ENCODE data around the gene HECW1.
"Not testable (repeated sequence)": the region's sequence is repeated elsewhere in the genome, so short reads cannot be mapped to it uniquely, and the experiment has no call there.

Gene HECW1

GRCh38 chr7:43112459-43112940, at the start of gene HECW1:
TSS of gene HECW1 (plus strand) at chr7:43112647. CDS start at chr7:43243906, 131,259 bp downstream.
- H3K4me3 ChIP-seq (replicated peaks; ENCODE audit: low read depth, low read length), result peak within 1 kb of the TSS; percentile 45
- DNase-seq (ENCODE audit: low read depth), result no peak
- no peak for TF ChIP-seq CTCF (IDR thresholded peaks at IDR 0.05; ENCODE audit: low read length, missing control alignments)

GRCh38 chr7:43071604-43072003, 40.8 kb upstream of the HECW1 start:
- DNase-seq (ENCODE audit: low read depth), result peak; percentile 22
- H3K4me3 ChIP-seq (replicated peaks; ENCODE audit: low read depth, low read length), result no peak overlapping the region
- peak; percentile 40 for TF ChIP-seq CTCF (IDR thresholded peaks at IDR 0.05; ENCODE audit: low read length, missing control alignments)

GRCh38 chr7:43072530-43072929, 39.9 kb upstream of the HECW1 start:
- TF ChIP-seq CTCF (IDR thresholded peaks at IDR 0.05; ENCODE audit: low read length, missing control alignments), result no peak
- DNase-seq (ENCODE audit: low read depth), result peak; percentile 51
- no peak overlapping the region for H3K4me3 ChIP-seq (replicated peaks; ENCODE audit: low read depth, low read length)

- not testable (repeated sequence) for H3K4me3 ChIP-seq (replicated peaks; ENCODE audit: low read depth, low read length); DNase-seq (ENCODE audit: low read depth)
Observed at GRCh38 chr7:43073811-43074210, 38.6 kb upstream of the HECW1 start.

- no peak overlapping the region for H3K4me3 ChIP-seq (replicated peaks; ENCODE audit: low read depth, low read length)
- TF ChIP-seq CTCF (IDR thresholded peaks at IDR 0.05; ENCODE audit: low read length, missing control alignments), result no peak
- peak; percentile 5 for DNase-seq (ENCODE audit: low read depth)
Observed at GRCh38 chr7:43076189-43076605, 36.2 kb upstream of the HECW1 start.

- H3K4me3 ChIP-seq (replicated peaks; ENCODE audit: low read depth, low read length), result no peak overlapping the region
- TF ChIP-seq CTCF (IDR thresholded peaks at IDR 0.05; ENCODE audit: low read length, missing control alignments), result no peak
- no peak for DNase-seq (ENCODE audit: low read depth)
Observed at GRCh38 chr7:43076606-43077005, 35.8 kb upstream of the HECW1 start.

- TF ChIP-seq CTCF (IDR thresholded peaks at IDR 0.05; ENCODE audit: low read length, missing control alignments), result no peak
- DNase-seq (ENCODE audit: low read depth), result no peak
- H3K4me3 ChIP-seq (replicated peaks; ENCODE audit: low read depth, low read length), result no peak overlapping the region
Observed at GRCh38 chr7:43077285-43077684, 35.2 kb upstream of the HECW1 start.
